ENCODE data around the gene SIM1.

- no peak for TF ChIP-seq POLR2A (IDR thresholded peaks at IDR 0.05; ENCODE audit: low read depth, low read length)
- no peak for TF ChIP-seq POLR2AphosphoS5 (IDR thresholded peaks at IDR 0.05; ENCODE audit: low read depth, low read length)
Measured at GRCh38 chr6:100454551-100455229, 10.0 kb downstream of the SIM1 start.
